Activated T-cell treated with anti-CD3 and anti-CD28 coated beads for 24 hours (primary cell): Measurements from ENCODE around the gene RBM18.

Experiments used
- DNase-seq: peaks from one replicate; pipeline ENCODE4 v3.0.0-alpha.2; 2020; ENCODE audit warnings: low read depth

The RBM18 gene

GRCh38 chr9:122258886-122259415 lies 5.7 kb downstream of the RBM18 start:
- DNase-seq: no peak

DNA sequence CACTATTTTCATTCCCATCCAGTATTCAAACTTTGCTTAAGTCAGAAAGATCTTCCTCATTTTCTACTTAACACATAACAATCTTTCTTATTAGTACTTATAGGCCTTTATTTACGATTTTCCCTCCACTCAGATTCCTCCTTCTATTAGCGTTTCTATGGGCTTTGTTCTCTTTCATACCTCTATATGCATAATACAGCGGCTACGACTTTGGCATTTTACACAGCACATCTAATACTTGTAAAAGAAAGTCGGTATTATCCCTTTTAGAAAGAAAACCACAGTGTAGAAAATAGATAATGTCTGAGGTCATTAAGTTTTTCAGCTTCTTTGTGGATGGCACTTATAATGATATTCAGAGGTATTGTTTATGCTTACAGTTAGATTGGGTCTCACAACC lies 8.4 kb downstream of the RBM18 start:
- no peak for DNase-seq

DNA sequence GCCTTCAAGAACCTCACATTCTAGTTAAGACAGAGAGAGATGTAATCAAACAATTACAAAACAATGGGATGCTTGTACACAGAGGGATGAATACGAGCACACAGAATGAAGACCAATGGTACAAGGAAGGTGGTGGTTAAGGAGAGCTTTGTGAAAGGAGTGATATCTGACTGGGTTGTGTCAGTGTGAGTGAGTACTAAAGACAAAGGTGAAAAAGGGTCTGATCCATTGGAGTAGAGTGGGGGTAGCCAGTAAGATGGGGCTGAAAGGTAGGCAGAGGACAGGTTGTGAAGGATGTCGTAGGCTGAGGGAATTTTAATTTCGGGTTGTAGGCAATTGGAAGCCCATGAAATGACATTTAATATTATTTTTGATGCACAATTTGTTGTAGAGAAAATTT lies 9.9 kb downstream of the RBM18 start:
- DNase-seq: no peak

GRCh38 chr9:122252796-122253195 lies 11.8 kb downstream of the RBM18 start:
- no peak for DNase-seq

DNA sequence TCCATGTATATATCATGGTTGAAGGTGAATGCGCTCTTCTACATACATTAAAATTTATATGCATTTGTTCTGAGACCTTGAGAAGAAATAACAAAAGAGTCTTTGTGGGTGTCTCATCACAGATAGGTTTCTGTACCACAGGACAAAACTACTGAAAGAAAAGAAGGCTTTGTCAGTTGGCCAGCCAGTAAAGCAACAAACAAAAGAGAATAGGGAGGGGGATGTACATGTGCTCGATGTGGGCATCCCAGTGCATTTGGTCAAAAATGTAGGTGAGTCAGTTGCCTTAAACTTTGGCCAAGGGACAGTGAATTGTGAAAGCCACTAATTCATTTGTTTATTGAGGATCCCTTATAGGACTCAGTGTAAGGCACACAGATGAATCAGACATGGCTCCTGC lies 13.3 kb downstream of the RBM18 start:
- no peak for DNase-seq

DNA sequence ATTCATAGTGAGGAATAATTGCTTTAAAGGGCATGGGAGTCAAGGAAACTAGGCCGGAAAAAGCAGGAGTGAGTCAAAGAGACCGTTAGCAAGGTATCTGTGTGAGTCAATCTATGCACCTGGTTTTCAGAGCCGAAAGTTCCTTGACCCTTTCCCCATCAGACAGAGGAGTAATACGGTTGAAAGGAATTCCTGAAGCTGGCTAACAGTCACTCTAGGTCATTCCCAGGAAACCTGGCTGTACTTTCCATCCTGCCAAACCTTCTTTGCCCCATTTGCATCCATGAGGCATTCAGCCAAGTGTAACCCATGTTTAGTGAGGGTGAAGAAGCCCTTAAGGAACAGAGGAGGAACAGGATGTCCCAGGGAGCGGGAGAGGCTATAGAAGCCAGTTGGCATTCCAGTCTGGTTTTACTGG lies 16.2 kb downstream of the RBM18 start:
- DNase-seq: no peak

DNA sequence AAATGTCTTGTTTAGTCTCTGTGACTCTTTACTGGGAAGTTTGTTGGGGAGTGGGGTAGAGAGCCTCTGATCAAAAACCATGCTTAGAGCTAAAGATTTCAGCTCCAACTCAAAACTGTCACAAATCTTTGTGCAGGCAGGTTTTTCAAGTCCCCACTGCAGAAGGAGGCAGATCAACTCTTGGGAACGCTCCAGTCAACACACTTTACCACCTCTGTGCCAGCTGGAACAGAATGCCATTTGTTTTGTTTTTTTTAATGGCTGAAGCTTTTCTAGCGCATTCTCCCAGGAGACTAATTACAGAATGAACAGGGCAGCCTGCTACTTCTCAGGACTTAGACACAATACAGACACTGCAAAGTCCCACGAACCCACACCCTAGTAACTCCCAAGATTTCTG lies 18.0 kb downstream of the RBM18 start:
- DNase-seq: no peak

GRCh38 chr9:122244349-122244748 lies 20.3 kb downstream of the RBM18 start:
- no peak for DNase-seq

- DNase-seq: no peak
Measured at GRCh38 chr9:122239722-122240121, 24.9 kb downstream of the RBM18 start.

DNA sequence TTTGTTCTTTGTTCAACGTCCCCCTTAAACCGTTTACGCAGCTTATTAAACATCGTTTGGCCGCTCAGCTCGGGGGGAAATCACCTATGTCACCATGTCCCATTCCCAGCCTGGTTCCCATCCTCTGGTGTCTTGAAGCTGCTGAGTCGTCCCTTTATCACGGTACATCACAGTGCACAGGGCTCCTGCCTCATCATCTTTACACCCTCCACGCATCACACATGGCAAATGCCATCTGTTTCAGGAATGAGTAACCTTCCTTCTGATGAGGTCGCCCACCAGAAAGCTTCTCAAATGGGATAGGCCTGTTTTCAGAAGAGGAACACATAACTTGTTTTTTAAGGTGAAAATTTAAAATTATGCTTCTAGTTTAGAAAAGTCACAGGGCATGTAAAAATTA lies 28.0 kb downstream of the RBM18 start:
- no peak for DNase-seq

- no peak for DNase-seq
Measured at GRCh38 chr9:122234022-122234748, 30.5 kb downstream of the RBM18 start.

GRCh38 chr9:122232796-122233306 lies 31.8 kb downstream of the RBM18 start:
- DNase-seq: no peak

DNA sequence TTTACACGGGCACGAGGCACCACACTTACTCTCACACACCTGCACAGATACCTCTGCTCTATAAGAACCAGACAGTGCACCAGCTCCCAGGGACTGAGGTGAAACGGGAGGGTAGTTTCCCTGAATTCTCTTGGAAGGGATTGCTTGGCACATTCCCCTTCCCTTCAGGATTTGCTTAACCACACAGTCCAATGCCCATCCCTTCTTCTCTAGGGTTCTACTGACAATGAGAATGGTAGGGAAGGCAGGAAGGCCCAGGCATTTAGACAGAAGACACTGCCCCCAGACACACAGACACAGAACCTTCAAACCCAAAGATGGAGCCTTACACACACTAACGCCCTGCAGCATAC lies 35.2 kb downstream of the RBM18 start:
- no peak for DNase-seq

- DNase-seq: no peak
Measured at GRCh38 chr9:122228568-122229484, 35.8 kb downstream of the RBM18 start, which contains the start of gene LHX6. Gene LHX6, minus strand, starts transcription at chr9:122228957. Its CDS starts 217 bp downstream, at chr9:122228740.

DNA sequence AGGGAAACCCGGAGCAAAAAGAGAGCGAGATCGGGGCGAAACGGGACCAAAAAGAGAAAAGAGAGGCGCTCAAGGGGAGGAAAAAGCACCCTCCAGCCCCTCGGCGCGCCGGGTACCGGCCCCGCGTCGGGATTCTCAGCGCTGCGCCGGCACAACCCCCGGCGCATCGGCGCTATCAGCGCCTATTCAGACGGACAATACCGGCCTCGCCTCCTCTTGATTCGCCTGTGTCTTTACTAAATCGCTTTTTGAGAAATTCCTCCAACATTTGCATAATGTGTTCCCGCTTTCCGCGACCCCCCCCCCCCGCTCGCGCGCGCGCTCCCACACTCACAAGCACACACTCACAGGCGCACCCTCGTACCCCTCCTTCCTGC lies 36.5 kb downstream of the RBM18 start:
- DNase-seq: no peak

- no peak for DNase-seq
Measured at GRCh38 chr9:122227575-122227900, 37.1 kb downstream of the RBM18 start.

GRCh38 chr9:122226758-122227574 lies 37.7 kb downstream of the RBM18 start:
- DNase-seq: no peak

- DNase-seq: no peak
Measured at GRCh38 chr9:122226142-122226757, 38.4 kb downstream of the RBM18 start.

GRCh38 chr9:122225312-122226141 lies 39.1 kb downstream of the RBM18 start:
- DNase-seq: no peak

DNA sequence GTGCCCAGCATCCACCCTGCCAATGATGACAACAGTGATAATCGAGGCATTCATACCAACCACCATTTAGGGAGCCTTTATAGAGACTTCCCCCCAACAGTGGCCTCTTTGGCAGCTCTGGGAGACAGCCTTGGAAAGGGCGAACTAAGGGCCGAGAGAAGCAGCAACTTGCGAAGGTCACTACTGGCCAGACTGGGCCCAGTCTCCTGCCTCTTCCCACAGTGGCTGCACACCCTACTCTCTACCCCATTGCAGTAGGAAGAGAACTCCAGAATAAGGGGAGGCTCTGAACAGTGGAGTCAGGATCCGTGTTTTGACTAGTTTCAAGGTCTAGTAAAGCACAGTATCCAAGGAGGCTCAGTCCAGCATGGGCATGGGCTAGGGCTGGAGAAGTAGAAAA lies 41.2 kb downstream of the RBM18 start:
- no peak for DNase-seq

- no peak for DNase-seq
Measured at GRCh38 chr9:122222791-122223190, 41.8 kb downstream of the RBM18 start.
